WTC11 (cell line): ENCODE results near the gene FOXN3.

Experiments
- ARID4B ChIP-seq: sonication (generic); formaldehyde crosslinking; IDR thresholded peaks from 2 replicates; pipeline ENCODE4 v1.8.0; 2023; ENCODE audit warnings: missing genetic modification reagents, mild to moderate bottlenecking, borderline replicate concordance
- NR2C2 ChIP-seq: sonication (generic); formaldehyde crosslinking; IDR thresholded peaks from 2 replicates; pipeline ENCODE4 v1.8.0; 2022; ENCODE audit warnings: mild to moderate bottlenecking, missing genetic modification reagents
- ZNF138 ChIP-seq: sonication (generic); formaldehyde crosslinking; conservative IDR thresholded peaks from 2 replicates; pipeline ENCODE4 v1.8.1; 2022; ENCODE audit warnings: mild to moderate bottlenecking, moderate library complexity, missing genetic modification reagents
- ZNF416 ChIP-seq: fragments of 250-450 bp; sonication (Bioruptor Pico); IDR thresholded peaks from 2 replicates; pipeline ENCODE4 v1.9.0; 2021; ENCODE audit warnings: mild to moderate bottlenecking, inconsistent platforms

- TF ChIP-seq ZNF416 (CRISPR knock-in tag) = no peak
- no peak for TF ChIP-seq ARID4B (CRISPR knock-in tag)
- TF ChIP-seq ZNF138 = no peak
- no peak for TF ChIP-seq NR2C2
These were observed 73.7 kb downstream of the FOXN3 start for GRCh38 chr14:89343356-89343755.
